GM12878 (cell line): ENCODE data around the gene LTN1. TPM values are rescaled to one million over a fixed set of nuclear protein-coding genes. Genes with fewer than 3 reads are reported as not detected.

Experiments
- ATAC-seq: fragments of 200-7000 bp; cut with Tn5 transposase; 3 replicates; pipeline ENCODE4 v1.9.1; 2020; ENCODE audit warnings: mild to moderate bottlenecking, moderate library complexity
- BruUV-seq: library from RNA; stranded (reverse); fragments of 400-500 nt; replicated peaks from 2 replicates; lab custom pipeline; 2021; lab: Mats Ljungman, UMichigan
- CTCF ChIA-PET: fragments of 300-600 bp; sonication (Branson Sonifier 250); formaldehyde crosslinking; extraction: SDS; loops from one replicate; lab custom pipeline; 2021; ENCODE audit warnings: inconsistent platforms; lab: Yijun Ruan, JAX
- POLR2A ChIA-PET: fragments of 350-600 bp; formaldehyde crosslinking; extraction: SDS; loops from one replicate; lab custom pipeline; 2021; ENCODE audit warnings: inconsistent platforms; lab: Charles Lee
- RAD21 ChIA-PET: fragments of 300-600 bp; sonication (Branson Sonifier 250); formaldehyde crosslinking; loops from one replicate; lab custom pipeline; 2023; ENCODE audit warnings: antibody characterized with exemption; ENCODE audit not compliant: unreplicated experiment; lab: Charles Lee
- SMC1A ChIA-PET: fragments of 300-600 bp; sonication (Branson Sonifier 250); formaldehyde crosslinking; loops from one replicate; lab custom pipeline; 2023; ENCODE audit not compliant: unreplicated experiment, uncharacterized antibody; lab: Charles Lee
- DNase-seq: peaks from one replicate; pipeline ENCODE4 v3.0.0-alpha.2; 2011; ENCODE audit warnings: low read depth, low spot score
- FAIRE-seq: peaks from 3 replicates; lab custom pipeline; 2011; peaks lifted over from hg19 to GRCh38; lab: Jason Lieb, UNC
- H2AFZ ChIP-seq: 2 replicates; pipeline ENCODE4 v1.6.0; 2011; ENCODE audit warnings: low read depth, low read length, control low read depth; ENCODE audit not compliant: control insufficient read depth
- H3K27ac ChIP-seq: 2 replicates; pipeline ENCODE4 v1.5.1; 2011; ENCODE audit warnings: control low read depth; ENCODE audit not compliant: control insufficient read depth, insufficient read depth
- H3K27me3 ChIP-seq, 2 experiments: replicated peaks in 1 of 2; 2 replicates each; pipeline versions ENCODE4 v1.6.0 to v1.6.1; 2011; ENCODE audit warnings: low read length in 1 of 2; ENCODE audit not compliant: control insufficient read depth in 2 of 2, insufficient read depth in 2 of 2
- H3K36me3 ChIP-seq, 2 experiments: 2 replicates each; pipeline ENCODE4 v1.5.1; 2011; ENCODE audit warnings: low read length in 1 of 2; ENCODE audit not compliant: control insufficient read depth in 2 of 2, insufficient read depth in 2 of 2
- H3K4me1 ChIP-seq: 2 replicates; pipeline ENCODE4 v1.6.1; 2011; ENCODE audit warnings: mild to moderate bottlenecking, low read length, moderate library complexity, mixed read lengths; ENCODE audit not compliant: control insufficient read depth, insufficient read depth
- H3K4me2 ChIP-seq: 2 replicates; pipeline ENCODE4 v1.6.0; 2011; ENCODE audit warnings: control low read depth; ENCODE audit not compliant: control insufficient read depth, insufficient read depth
- H3K4me3 ChIP-seq: fragments of 200-600 bp; sonication (generic); 2 replicates; pipeline ENCODE4 v1.5.1; 2016
- H3K79me2 ChIP-seq: 2 replicates; pipeline ENCODE4 v1.6.0; 2011; ENCODE audit warnings: low read length; ENCODE audit not compliant: control insufficient read depth, insufficient read depth
- H3K9ac ChIP-seq: 2 replicates; pipeline ENCODE4 v1.8.0; 2011; ENCODE audit warnings: low read length, control low read depth, mixed read lengths; ENCODE audit not compliant: control insufficient read depth, insufficient read depth
- H3K9me3 ChIP-seq: replicated peaks from 3 replicates; pipeline ENCODE4 v1.5.1; 2011; ENCODE audit warnings: mild to moderate bottlenecking, low read length; ENCODE audit not compliant: control insufficient read depth, insufficient read depth
- H4K20me1 ChIP-seq: 2 replicates; pipeline ENCODE4 v1.6.0; 2011; ENCODE audit not compliant: control insufficient read depth, insufficient read depth
- E2F4 ChIP-seq: IDR thresholded peaks from 2 replicates; pipeline ENCODE4 v1.6.1; 2012; ENCODE audit warnings: low read depth, low read length, improper control_type of control experiment
- MTA3 ChIP-seq: IDR thresholded peaks from 2 replicates; pipeline ENCODE4 v1.6.1; 2012; ENCODE audit warnings: low read length, inconsistent platforms, borderline replicate concordance
- RCOR1 ChIP-seq: conservative IDR thresholded peaks from 2 replicates; pipeline ENCODE4 v1.6.1; 2012; ENCODE audit warnings: low read depth, low read length, improper control_type of control experiment
- TCF7 ChIP-seq: IDR thresholded peaks from 2 replicates; pipeline ENCODE4 v1.6.1; 2014; ENCODE audit warnings: antibody characterized with exemption, borderline replicate concordance
- USF2 ChIP-seq: IDR thresholded peaks from 2 replicates; pipeline ENCODE4 v1.6.1; 2011; ENCODE audit warnings: low read depth, low read length, improper control_type of control experiment, borderline replicate concordance
- WGBS: methylation state at CpG from one replicate; pipeline ENCODE4 v1.1.6; 2016; ENCODE audit warnings: low lambda C conversion rate; ENCODE audit not compliant: insufficient replicate concordance, insufficient coverage; ENCODE audit errors: missing lambda C conversion rate; 5-methylcytosine and 5-hydroxymethylcytosine counted together
- in situ Hi-C: fragments of 300-500 bp; cut with MboI; formaldehyde crosslinking; loops from 9 replicates; pipeline ENCODE4 v1.14.3; 2018; ENCODE audit warnings: mixed read lengths
- intact Hi-C: fragments of 100-400 bp; cut with micrococcal nuclease; formaldehyde crosslinking; loops from one replicate; pipeline ENCODE4 v1.14.2; 2022; ENCODE audit not compliant: unreplicated experiment
- polyA plus RNA-seq, 11 experiments: library from polyadenylated mRNA; depleted of rRNA in 4 of 11; unstranded in 6 of 11; stranded (reverse) in 5 of 11; fragments of >200 nt; fragmentation: Nextera tagmentation in 4 of 11; fragmentation: Illumina TruSeq in 1 of 11; extraction: Ambion mirVana in 4 of 11; extraction: Trizol in 1 of 11; gene quantifications; 1 replicate in 1 of 11; 2 replicates in 10 of 11; pipeline versions ENCODE4 v1.2.1 to v1.2.3, GENCODE V29; 2011 to 2016; ENCODE audit warnings: inconsistent platforms in 2 of 11, missing spikeins in 2 of 11, low read depth in 1 of 11
- total RNA-seq, 4 experiments: library from RNA; depleted of rRNA in 3 of 4; stranded (reverse); fragments of >200 nt in 3 of 4; fragmentation: Illumina TruSeq in 1 of 4; extraction: Trizol in 1 of 4; gene quantifications; 2 replicates each; pipeline versions ENCODE4 v1.2.1 to v1.2.3, GENCODE V29; 2013 to 2021

Gene LTN1
- total and polyA plus RNA-seq, 10 of the 15 experiments (the other 5 are each of a cell fraction or from before 2014, with no cell fraction given), result 3.5 to 17.3 (median 12.3) TPM

GRCh38 chr21:28962465-28962864, 30.2 kb downstream of the LTN1 start:
- no peaks in the 10 kb centered on the region for H3K4me1 ChIP-seq
- no peak for ATAC-seq
- no peaks in the 10 kb centered on the region for H3K27me3 ChIP-seq
- FAIRE-seq, result no peak
- intact Hi-C loops (no loop called here), in situ Hi-C loops (no loop called here)
- H3K9me3 ChIP-seq, result no peaks in the 10 kb centered on the region
- no peaks in the 10 kb centered on the region for H4K20me1 ChIP-seq
- no peak overlapping the region for H3K4me3 ChIP-seq
- H3K27ac ChIP-seq, result no peak overlapping the region
- H2AFZ ChIP-seq, result no peak overlapping the region
- POLR2A ChIA-PET, result no interaction called here
- no peak for TF ChIP-seq USF2
- DNase-seq, result no peak
- SMC1A ChIA-PET, result no interaction called here
- BruUV-seq, result no TSS peak
- H3K79me2 ChIP-seq, result no peaks in the 10 kb centered on the region
- H3K9ac ChIP-seq, result no peak overlapping the region
- RAD21 ChIA-PET, result no interaction called here
- WGBS, result 100% methylated on average over 2 of the region's 2 CpGs
- H3K4me2 ChIP-seq, result no peak overlapping the region
- CTCF ChIA-PET, result no interaction called here
- peaks cover 5 to 22% of the 10 kb centered on the region in 2 experiments for H3K36me3 ChIP-seq

GRCh38 chr21:28961927-28962326, 30.8 kb downstream of the LTN1 start:
- peaks cover 2 to 20% of the 10 kb centered on the region in 2 experiments; a peak in 3 of 4 replicates for H3K36me3 ChIP-seq
- FAIRE-seq (no peak), DNase-seq (no peak), ATAC-seq (no peak)
- ChIA-PET POLR2A (no interaction called here), RAD21 (no interaction called here), SMC1A (interaction anchor here (0.6 to 0.7 kb wide), 2 partner anchors 11 to 351 kb away, joined by 3 read pairs; no protein-coding TSS in a partner anchor), CTCF (interaction anchor here (1.1 kb wide), 1 partner anchor 9 kb away, joined by 4 read pairs; no protein-coding TSS in a partner anchor)
- H2AFZ ChIP-seq, result no peak overlapping the region
- H3K9me3 ChIP-seq, result no peaks in the 10 kb centered on the region
- no peaks in the 10 kb centered on the region for H4K20me1 ChIP-seq
- H3K27me3 ChIP-seq, result no peaks in the 10 kb centered on the region
- WGBS, result 93% methylated on average over 3 of the region's 3 CpGs
- no peak overlapping the region for H3K4me3 ChIP-seq
- H3K79me2 ChIP-seq, result no peaks in the 10 kb centered on the region
- no peak overlapping the region for H3K4me2 ChIP-seq
- H3K4me1 ChIP-seq, result no peaks in the 10 kb centered on the region
- intact Hi-C loops (no loop called here), in situ Hi-C loops (no loop called here)
- H3K27ac ChIP-seq, result no peak overlapping the region
- H3K9ac ChIP-seq, result no peak overlapping the region
- BruUV-seq, result no TSS peak
- TF ChIP-seq TCF7, result no peak
- TF ChIP-seq RCOR1, result no peak
- TF ChIP-seq E2F4, result no peak
- no peak for TF ChIP-seq MTA3
